ENCODE results near the gene SLC9B2.

The SLC9B2 gene

GRCh38 chr4:102988429-102989020, 88.0 kb downstream of the SLC9B2 start:
- TF ChIP-seq CTCF (IDR thresholded peaks at IDR 0.05; ENCODE audit: low read depth, low read length, missing control alignments), result no peak
- in situ Hi-C loops (cut with HindIII; ENCODE audit: low sequenced_read_pairs), result no loop called here
- no peak for DNase-seq (ENCODE audit: low read depth)
- H3K4me3 ChIP-seq (ENCODE audit: low read depth, low read length), result no peak overlapping the region

- TF ChIP-seq CTCF (IDR thresholded peaks at IDR 0.05; ENCODE audit: low read depth, low read length, missing control alignments), result no peak
- no peak overlapping the region for H3K4me3 ChIP-seq (ENCODE audit: low read depth, low read length)
- in situ Hi-C loops (cut with HindIII; ENCODE audit: low sequenced_read_pairs), result no loop called here
- no peak for DNase-seq (ENCODE audit: low read depth)
Observed at GRCh38 chr4:102981005-102981404, 95.6 kb downstream of the SLC9B2 start.

All from astrocyte of the cerebellum (primary cell).